Endothelial cell of umbilical vein (primary cell): ENCODE data around the gene ACSL6.

Source experiments
- EZH2 ChIP-seq: IDR thresholded peaks from 2 replicates; pipeline ENCODE4 v1.6.1; 2012; ENCODE audit warnings: borderline replicate concordance, low read depth, mild to moderate bottlenecking, moderate library complexity, low read length, inconsistent platforms; ENCODE audit not compliant: severe bottlenecking
- MYC ChIP-seq: IDR thresholded peaks from one replicate; pipeline ENCODE4 v1.6.1; 2011; ENCODE audit warnings: mild to moderate bottlenecking, low read depth, low read length
- POLR2A ChIP-seq: IDR thresholded peaks from 2 replicates; pipeline ENCODE4 v1.6.1; 2012; ENCODE audit warnings: low read depth, mild to moderate bottlenecking, control low read depth, low read length
- POLR2AphosphoS5 ChIP-seq: IDR thresholded peaks from 2 replicates; pipeline ENCODE4 v1.6.1; 2012; ENCODE audit warnings: low read depth, mild to moderate bottlenecking, control low read depth, low read length, moderate library complexity; ENCODE audit not compliant: insufficient read depth
- TF ChIP-seq, protein P1 (sequence below), 2 donors: IDR thresholded peaks; 1 replicate in 1 of 2; 2 replicates in 1 of 2; pipeline ENCODE4 v1.5.1; 2011; ENCODE audit warnings: low read length in 2 of 2, mild to moderate bottlenecking in 2 of 2, moderate library complexity in 2 of 2, control low read depth in 1 of 2, inconsistent platforms in 1 of 2, low read depth in 1 of 2; ENCODE audit not compliant: insufficient read depth in 1 of 2; ENCODE audit errors: extremely low read depth in 1 of 2

DNA sequence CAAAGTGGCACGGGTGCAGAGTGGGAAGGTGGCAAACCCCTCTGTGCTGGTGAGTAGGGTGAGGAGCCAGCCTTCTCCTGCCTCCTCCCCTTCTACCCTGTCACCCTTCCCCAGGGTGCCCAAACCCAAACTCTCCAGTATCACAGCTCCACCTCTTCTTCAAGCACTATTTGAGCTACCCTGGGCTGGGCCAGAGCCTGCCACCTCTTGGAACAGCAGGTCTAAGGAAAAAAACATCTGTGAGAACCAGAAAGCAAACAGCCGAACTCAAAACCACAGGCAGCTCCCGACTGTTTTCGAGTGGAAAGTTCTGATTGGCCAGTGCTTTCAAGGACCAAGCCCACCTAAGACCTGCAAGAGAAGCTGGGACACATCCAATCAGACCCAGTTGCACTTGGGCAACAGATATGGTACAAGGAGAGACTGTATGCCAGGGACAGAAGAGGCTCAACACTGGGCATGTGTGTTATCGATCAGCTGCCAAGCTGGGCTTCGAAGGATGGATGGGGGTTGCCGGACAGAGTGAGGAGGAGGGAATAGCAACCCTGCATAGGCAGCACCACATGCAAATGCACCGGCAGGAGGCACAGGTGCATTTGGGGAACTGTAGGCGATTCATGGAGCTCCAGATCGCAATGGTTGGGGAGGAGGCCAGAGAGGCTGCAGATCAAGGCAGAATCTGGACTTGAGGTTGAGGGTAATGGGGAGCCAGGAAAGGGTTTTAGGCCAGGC lies 19.7 kb downstream of the ACSL6 start:
- TF ChIP-seq, protein P1, sequence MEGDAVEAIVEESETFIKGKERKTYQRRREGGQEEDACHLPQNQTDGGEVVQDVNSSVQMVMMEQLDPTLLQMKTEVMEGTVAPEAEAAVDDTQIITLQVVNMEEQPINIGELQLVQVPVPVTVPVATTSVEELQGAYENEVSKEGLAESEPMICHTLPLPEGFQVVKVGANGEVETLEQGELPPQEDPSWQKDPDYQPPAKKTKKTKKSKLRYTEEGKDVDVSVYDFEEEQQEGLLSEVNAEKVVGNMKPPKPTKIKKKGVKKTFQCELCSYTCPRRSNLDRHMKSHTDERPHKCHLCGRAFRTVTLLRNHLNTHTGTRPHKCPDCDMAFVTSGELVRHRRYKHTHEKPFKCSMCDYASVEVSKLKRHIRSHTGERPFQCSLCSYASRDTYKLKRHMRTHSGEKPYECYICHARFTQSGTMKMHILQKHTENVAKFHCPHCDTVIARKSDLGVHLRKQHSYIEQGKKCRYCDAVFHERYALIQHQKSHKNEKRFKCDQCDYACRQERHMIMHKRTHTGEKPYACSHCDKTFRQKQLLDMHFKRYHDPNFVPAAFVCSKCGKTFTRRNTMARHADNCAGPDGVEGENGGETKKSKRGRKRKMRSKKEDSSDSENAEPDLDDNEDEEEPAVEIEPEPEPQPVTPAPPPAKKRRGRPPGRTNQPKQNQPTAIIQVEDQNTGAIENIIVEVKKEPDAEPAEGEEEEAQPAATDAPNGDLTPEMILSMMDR (IDR thresholded peaks at IDR 0.05; ENCODE audit: extremely low read depth in 1 of 2, insufficient read depth in 1 of 2, low read depth in 1 of 2, low read length in 2 of 2): no peak
- TF ChIP-seq EZH2 (no peak), MYC (no peak), POLR2AphosphoS5 (no peak), POLR2A (no peak)
